Loucy (cell line): ENCODE results near the gene ANKRD55.

ENCODE experiments used
- EZH2phosphoT487 ChIP-seq: fragments of 200-600 bp; IDR thresholded peaks from 2 replicates; pipeline ENCODE4 v1.6.1; 2018; ENCODE audit warnings: antibody characterized with exemption, mild to moderate bottlenecking, moderate library complexity, borderline replicate concordance
- TF ChIP-seq, protein P1 (sequence below): fragments of 200-600 bp; sonication (generic); conservative IDR thresholded peaks from 2 replicates; pipeline ENCODE4 v1.5.1; 2014; ENCODE audit warnings: mild to moderate bottlenecking, antibody characterized with exemption, low read length

DNA sequence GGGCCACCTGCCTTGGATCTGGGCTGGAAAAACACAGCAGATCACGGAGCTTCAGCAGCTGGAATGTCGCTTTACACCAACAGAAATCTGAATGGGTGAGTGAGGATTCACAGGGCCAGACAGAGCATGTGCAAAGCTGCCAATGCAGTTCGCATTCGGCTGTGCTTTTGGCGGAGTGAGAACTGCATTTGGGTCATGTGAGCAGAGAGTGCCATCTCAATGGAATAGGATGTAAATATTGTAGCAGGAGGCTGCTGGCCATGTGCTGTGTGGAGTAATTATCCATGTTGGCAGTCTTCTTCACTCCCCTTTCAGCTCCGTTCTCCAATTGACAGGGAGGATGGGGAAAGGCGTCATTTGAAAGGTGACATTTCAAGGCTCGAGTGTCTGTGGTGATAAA, at the start of gene ANKRD55:
- TF ChIP-seq, protein P1, sequence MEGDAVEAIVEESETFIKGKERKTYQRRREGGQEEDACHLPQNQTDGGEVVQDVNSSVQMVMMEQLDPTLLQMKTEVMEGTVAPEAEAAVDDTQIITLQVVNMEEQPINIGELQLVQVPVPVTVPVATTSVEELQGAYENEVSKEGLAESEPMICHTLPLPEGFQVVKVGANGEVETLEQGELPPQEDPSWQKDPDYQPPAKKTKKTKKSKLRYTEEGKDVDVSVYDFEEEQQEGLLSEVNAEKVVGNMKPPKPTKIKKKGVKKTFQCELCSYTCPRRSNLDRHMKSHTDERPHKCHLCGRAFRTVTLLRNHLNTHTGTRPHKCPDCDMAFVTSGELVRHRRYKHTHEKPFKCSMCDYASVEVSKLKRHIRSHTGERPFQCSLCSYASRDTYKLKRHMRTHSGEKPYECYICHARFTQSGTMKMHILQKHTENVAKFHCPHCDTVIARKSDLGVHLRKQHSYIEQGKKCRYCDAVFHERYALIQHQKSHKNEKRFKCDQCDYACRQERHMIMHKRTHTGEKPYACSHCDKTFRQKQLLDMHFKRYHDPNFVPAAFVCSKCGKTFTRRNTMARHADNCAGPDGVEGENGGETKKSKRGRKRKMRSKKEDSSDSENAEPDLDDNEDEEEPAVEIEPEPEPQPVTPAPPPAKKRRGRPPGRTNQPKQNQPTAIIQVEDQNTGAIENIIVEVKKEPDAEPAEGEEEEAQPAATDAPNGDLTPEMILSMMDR = no peak
- no peak for TF ChIP-seq EZH2phosphoT487
